GM19351 (cell line): ENCODE measurements around the gene SEMA5B.
A peak's percentile ranks its signal among the peaks of the same experiment; 100 is the strongest.

Experiments
- ATAC-seq: cut with Tn5 transposase; IDR thresholded peaks from one replicate; pipeline ENCODE4 v1.9.1; 2021; ENCODE audit warnings: mild to moderate bottlenecking, moderate library complexity; ENCODE audit not compliant: unreplicated experiment

The SEMA5B gene

DNA sequence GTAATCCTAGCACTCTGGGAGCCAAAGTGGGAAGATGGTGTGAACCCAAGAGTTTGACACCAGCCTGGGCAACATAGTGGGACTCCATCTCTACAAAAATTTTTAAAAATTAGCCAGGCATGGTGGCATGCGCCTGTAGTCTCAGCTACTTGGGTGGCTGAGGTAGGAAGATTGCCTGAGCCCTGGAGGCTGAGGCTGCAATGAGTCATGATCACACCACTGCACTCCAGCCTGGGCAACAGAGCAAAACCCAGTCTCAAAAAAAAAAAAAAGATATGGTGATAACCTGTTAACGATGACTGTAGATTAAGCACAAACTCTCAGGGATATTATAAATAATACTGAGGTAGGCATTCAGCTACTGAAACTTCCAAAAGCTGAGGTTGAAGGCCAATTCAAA is 125.2 kb downstream of the SEMA5B start:
- ATAC-seq: no peak

DNA sequence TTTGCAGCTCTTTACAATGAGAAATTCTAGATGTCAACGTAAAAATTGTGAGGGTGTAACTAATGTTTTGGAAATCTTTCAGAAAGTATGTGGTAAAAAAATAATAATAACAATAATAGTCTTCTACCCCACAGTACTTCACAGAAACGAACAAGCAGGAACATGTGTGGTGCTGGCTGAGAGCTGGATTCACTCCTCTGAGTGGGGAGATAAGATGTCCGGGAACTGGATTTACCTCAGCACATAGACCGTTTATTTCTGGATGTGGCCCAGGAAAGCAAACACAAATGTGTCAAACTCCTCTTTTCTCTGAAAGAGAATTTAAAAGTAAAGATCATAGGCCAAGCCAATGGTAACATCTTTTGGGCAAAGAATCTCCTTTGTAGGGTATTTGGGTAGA is 129.3 kb downstream of the SEMA5B start:
- no peak for ATAC-seq

DNA sequence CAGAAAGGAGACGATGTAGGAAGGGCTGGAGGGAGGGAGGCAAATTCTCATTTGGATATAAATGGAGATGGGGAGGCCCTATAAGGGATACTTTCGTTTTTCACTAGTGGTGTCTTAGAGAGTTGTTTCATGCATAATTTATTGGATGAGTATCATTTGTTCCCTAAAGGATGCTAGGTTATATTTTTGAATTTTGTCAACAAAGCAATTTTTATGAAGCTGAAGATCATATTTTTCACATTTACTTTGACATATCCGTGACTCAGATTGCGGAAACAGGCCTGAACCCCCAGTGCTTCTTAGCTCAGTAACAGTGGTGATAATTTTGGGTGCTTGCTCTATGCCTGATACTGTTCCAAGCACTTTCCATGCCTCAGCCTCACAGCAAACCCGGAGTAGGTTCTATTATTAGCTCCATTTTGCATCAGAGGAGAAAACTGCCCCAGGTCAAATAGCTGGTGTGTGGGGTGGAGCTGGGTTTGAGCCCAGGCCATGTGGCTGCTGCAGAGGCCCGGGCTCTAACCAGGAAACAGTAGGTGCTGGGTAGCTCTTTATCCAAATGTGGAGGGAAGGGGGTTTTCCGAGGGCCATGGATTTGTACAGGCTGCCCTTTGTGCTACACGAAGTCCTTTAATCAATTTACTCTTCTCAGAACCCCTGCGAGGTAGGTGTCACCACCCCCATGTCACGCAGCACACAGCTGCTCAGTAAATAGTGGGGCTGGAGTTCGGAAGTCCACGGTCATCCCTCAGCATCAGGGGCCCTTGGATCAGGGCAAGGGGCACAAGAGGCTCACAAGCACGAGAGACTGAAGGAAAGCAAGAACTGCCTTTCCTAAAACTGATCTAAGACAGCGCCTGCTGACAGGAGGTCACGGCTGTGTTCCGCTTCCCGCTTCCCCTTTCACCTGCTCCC is 133.6 kb downstream of the SEMA5B start:
- no peak for ATAC-seq

DNA sequence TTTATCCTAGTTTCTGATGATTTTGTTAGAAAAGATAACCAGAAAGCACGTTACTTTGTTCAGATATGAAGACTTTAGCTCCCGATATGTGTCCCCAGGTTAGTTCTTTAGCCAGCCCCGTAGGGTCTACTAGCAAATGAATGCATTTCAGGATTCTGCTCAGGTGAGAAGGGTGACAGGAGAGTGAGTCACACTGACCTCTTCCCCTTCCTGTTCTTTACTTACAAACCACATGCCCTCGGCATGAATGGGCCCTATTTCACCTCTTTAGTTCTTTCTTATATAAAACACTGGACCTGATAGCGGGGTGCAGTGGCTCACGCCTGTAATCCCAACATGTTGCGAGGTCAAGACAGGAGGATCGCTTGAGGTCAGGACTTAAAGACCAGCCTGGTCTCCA is 134.3 kb downstream of the SEMA5B start:
- no peak for ATAC-seq

DNA sequence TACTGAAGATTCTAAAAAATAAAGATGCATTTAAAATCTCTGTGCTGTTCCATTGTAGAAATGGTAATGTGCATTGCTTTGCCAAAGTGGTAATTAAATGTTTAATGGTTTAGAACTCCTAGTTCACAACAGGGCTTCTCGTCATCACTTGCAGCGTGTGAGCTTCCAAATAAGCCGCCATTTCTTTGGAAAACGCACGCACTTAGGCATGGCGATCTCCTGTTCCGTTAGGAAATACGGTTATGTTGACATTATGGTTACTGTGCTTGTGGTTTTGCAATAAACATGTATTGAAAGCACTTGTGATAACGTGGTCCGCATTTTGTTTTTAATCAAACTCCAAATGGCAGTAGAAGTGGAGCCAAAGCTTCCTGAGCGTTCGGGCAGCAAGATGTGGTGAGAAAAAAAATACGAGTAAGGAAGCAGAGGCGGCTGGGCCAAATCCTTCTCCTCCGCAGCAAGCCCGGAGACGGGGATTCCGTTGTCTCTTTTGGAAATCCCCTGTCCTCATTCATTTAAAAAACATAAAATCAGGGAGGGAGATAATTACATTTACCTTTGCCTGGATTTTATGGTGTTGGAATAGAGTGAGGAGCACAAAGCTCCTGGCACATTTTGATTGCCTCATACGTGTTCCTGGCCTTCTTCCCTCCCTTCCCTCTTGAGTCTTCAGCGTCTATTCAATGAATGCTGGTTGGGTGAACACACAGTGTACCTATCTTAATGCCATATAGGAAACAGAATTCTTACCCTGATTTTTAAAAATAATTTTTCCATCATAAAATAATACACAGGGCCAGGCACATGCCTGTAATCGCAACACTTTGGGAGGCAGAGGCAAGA is 135.2 kb downstream of the SEMA5B start:
- no peak for ATAC-seq

DNA sequence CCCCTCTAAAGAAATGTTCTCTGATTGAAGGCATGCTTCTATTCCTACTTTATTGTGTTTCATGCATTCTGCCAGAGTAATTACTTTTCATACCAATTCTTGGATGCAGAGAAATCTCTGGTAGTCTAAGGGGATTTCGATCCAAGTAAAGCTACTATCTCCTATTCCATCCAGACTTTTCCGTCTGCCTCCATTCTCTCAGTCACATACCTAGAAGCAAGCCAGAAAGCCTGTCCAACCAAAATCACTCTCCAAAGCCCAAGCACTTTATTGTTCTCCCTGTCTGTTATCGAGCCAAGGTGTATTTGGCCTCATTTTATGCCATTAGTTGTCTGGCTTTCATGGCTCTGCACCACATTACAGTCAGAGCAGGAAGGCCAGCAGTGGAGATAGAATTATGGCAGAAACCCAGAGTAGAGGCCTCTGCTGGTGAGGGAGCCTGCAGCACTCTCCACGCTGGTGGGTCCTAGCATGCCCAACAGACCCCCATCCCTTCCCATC is 136.8 kb downstream of the SEMA5B start:
- no peak for ATAC-seq

DNA sequence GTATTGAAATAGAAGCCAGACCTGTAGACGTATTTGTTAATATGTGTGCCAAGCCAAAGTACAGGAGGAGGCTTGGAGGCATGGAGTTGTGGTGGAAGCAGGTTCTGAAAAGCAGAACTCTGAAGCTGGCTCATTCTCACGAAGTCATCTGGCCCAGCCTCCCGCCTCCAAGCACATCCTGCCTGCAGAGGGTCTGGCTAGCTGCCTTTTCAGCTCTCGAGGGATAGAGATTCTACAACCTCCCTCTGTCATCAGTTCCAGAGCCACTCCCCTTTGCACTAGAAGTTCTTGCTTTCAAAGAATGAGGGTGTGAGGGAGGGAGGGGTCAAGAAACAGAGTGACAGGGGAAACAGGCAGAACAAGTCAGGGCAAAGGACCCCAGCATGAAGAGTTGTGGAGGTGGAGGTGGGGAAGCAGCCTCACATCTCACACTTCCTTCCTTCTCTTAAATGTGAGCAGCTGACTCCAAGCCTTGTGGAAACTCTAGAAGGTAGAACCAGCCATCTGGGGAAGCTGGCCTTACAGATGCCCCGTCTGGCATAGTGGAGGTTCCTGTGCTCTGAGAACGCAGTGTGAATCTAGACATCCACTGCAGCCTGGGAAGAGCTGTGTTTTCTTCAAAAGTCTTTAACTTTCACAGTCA is 137.4 kb downstream of the SEMA5B start:
- peak; percentile 66 for ATAC-seq

DNA sequence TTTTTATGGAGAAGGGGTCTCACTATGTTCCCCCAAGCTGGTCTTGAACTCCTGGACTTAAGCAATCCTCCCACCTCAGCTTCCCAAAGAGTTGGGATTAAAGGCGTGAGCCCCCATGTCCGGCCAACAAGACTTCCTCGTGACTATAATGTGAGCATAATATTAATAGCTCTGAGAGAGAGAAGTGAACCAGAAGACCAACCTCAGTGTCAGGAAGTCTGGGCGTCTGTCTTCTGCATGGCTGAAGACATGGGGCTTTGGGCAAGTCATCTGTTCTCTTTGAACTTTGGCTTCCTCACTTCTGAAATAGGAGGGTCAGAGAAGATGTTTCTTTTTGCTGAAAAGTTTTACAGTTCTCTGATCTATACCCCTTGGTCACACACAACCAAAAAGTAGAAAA is 140.6 kb downstream of the SEMA5B start:
- no peak for ATAC-seq

DNA sequence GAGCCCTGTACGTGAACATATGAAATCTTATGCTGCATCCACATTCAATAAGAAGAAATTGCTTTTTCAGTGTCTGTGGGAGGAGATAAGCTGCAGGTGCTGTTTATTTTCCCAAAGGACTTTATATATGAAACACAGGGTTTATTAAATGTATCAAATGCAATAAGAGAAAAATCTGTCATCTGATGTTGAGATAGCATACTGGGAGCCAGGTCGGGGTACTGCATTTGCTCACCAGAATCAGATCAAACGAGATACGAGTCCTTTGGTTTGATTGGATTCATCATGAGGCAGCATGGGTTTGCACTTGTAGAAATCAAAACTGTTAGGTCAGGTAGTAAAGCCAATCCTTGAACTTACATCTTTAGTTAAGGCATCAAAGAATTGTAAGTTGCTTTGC is 141.3 kb downstream of the SEMA5B start:
- no peak for ATAC-seq

DNA sequence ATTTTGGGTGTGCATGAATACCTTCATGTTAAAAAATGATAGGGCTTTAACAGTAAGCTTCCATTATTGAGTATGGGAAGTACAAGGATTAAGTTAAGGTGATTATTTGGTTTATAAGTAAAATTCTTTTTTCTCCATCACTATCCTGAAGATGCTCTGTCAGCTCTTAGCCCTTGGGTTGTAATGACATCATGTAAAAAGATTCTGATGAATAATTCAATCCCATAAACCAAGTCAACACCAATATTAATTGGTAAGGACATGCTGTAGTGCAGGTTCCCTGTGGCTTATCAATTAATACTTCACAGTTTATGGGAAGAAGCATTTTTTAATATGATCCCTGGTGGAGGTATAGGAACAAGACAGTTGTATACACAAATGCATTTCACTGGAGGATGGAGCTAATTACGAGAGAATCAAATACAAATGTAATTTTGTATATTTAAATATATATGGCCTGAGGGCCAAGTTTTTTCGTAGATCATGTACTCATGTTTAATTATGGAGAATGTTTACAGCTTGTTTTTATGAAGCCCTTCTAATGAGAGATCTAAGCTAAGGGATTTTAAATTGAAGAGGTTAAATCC is 145.1 kb downstream of the SEMA5B start:
- ATAC-seq: no peak

DNA sequence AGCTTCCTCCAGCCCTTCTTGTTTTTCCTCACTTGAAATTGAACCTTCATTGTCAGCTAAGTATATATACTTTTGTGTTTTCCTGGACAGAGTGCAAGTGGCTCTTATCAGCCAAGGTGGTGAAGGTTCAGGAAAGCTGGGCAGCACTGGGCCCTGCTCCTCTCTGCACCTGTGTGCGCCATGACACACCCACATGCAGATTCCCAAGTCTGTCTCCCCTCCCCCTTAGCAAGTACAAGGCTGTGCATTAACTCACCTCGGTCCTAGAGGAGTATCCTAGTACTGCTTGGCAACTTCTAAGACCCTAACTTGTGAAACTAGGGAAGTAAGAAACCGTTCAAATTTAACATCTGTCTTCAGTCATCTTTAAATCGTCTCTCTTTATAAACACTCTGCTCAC is 146.9 kb downstream of the SEMA5B start:
- no peak for ATAC-seq

DNA sequence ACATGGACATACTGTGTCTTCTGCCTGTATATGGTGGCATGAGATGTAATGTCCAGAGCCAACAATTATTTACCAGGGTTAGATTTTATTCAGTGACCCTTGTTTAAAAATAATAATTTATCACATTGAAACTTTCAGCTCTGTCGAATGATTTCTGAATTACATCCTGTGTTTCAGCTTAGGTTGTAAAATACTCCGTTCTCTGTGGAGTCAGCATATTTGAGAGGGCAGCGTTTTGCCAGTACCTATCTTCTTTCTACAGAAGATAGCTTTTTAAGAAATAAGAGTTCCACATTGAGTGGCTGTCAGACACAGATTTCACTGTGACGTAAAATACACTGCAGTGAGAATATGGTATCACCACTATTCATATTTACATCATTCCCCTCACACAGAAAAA is 147.4 kb downstream of the SEMA5B start:
- ATAC-seq: no peak

DNA sequence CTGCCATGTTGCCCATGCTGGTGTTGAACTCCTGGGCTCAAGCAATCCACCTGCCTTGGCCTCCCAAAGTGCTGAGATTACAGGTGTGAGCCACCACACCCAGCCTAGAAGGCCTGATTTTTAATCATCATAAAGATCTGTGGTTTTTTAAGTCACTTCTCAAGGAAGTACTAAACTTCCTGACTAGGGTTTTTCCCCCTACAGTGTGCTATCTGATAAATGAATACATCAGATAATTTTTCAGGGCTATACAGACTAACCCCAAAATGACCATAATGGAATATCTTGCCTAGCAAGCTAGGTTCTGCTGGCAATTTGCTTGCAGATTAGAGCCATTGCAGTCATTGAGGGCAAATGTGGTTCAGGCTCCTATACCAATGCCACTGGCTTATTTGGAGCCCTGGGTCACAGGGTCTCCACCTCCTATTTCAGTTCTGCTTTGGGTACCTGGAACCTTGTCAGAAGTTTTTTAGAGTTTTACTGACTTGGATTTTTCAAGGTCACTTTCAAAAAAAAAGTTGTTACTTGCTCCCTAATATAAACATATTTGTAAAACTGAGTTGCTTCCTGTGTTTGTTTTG is 151.9 kb downstream of the SEMA5B start:
- no peak for ATAC-seq

DNA sequence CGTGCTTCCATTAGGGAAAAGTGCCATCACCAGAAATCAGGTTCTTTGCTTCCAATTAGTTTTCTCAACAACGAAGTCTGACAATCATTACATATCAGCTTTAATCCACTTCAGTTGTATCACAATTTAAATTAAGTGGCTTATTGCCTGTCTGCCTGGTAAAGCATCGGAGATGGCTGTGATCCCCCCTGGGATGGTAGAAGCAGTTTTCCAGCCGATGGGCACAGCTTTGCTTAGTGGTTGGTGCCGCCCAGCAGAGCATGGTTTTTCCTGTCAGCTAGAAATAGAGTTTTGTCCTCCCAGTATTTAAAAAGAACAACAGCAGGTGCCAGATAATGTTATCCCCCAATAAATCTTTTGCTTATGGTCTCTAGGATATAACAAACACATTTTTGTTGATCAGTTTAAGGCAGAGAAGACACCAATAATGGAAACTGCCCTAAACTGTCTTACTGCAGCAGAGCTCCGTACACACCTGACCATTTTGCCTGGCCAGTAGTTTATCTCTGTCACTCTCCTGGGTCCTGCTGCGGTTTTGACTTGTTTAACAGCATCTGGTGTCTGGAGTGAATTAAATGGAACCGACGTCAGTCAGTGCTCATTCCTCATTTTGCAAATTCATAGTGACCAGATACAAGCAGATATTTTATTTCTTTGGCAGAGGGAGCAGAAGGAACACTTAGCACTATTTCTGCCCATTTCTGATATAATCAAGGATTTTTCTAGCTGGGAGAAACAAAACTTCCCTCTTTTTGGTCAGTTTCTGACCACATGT is 153.6 kb downstream of the SEMA5B start:
- no peak for ATAC-seq

DNA sequence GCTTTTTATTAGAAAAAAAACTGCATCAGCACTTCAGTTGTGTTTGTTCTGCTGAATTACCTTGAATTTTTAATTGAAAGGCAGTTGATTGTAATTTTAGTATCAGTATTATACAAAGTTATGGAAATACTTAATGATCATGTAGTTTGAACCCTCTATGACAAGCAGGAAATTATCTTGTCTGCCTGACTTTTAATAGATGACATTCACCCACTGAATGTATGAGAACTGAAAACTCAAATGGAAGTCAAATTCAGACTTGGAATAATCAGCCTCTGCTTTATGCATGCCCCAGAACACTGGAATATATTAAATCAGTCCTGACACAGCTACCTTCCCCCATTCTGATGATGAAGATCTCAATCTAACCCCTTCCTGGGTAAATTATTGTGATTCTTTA is 159.2 kb downstream of the SEMA5B start:
- no peak for ATAC-seq

DNA sequence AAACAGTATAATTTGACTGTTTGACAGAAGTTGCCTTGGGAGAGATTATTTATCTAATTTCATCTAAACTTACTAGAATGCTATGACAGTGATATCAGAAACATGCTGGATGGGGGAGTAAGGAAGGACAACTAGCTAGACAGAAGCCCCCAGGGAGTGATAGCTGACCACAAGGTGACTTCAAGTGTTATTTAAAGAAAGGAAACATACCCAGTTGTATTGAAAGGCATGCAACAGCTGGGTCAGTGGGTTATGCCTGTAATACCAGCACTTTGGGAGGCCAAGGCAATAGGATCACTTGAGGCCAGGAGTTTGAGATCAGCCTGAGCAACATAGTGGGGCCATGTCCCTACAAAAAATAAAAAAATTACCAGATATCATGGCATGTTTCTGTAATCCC is 163.1 kb downstream of the SEMA5B start:
- no peak for ATAC-seq

DNA sequence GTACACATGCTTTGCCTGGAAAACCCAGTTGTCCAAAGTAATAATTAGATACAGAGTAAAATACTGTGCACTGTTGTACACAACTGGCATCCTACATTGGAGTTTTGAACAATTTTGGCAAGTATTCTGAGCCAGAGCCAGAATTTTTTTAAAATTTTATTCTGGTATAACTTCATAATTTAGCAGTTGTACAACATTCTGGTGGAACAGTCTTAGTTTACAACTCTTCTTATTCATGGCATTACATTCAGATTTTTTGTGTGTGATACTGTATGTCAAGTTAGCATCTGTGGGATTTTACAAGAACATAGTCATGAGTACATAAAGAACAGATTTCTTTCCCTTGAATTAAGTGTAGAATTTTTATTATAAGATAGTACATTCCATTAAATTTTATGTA is 165.2 kb downstream of the SEMA5B start:
- no peak for ATAC-seq
